22Rv1 (cell line): ENCODE measurements around the gene GPAT2.
"Not testable (repeated sequence)": the region's sequence is repeated elsewhere in the genome, so short reads cannot be mapped to it uniquely, and the experiment has no call there.

Source experiments
- ZFX ChIP-seq: fragments of 450-650 bp; IDR thresholded peaks from 2 replicates; pipeline ENCODE4 v1.6.1; 2017; ENCODE audit warnings: antibody characterized with exemption, borderline replicate concordance
- TF ChIP-seq, protein P1 (sequence below): fragments of 450-650 bp; IDR thresholded peaks from 2 replicates; pipeline ENCODE4 v1.5.1; 2017; ENCODE audit warnings: mild to moderate bottlenecking

DNA sequence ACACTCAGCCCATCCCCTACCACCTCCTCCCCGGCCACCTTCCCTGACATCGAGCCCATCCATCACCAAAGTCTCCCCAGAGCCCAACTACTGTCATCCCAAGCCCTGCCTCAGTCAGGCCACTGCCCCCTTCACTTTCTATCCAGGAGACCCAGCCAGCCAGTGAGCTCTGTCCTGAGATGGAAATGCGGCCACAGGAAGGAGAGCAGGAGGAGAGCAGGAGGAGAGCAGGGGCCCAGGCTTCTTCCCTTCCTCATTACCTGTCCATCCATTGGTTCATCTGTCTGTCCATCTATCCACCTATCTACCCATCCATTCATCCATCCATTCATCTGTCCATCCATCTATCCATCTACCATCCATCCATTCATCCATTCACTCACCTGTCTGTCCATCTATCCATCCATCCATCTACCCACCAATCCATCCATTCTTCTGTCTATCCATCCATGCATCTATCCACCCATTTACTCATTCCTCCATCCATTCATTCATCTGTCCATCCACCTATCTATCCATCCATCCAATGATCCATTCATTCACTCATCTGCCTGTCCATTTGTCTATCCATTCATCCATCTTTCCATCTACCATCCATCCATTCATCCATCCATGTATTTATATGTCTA is 29.4 kb upstream of the GPAT2 start:
- TF ChIP-seq, protein P1, sequence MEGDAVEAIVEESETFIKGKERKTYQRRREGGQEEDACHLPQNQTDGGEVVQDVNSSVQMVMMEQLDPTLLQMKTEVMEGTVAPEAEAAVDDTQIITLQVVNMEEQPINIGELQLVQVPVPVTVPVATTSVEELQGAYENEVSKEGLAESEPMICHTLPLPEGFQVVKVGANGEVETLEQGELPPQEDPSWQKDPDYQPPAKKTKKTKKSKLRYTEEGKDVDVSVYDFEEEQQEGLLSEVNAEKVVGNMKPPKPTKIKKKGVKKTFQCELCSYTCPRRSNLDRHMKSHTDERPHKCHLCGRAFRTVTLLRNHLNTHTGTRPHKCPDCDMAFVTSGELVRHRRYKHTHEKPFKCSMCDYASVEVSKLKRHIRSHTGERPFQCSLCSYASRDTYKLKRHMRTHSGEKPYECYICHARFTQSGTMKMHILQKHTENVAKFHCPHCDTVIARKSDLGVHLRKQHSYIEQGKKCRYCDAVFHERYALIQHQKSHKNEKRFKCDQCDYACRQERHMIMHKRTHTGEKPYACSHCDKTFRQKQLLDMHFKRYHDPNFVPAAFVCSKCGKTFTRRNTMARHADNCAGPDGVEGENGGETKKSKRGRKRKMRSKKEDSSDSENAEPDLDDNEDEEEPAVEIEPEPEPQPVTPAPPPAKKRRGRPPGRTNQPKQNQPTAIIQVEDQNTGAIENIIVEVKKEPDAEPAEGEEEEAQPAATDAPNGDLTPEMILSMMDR: not testable (repeated sequence)
- TF ChIP-seq ZFX: not testable (repeated sequence)
